GM21723 (cell line): ENCODE results near the gene ENKUR.
"Not testable (repeated sequence)": the region's sequence is repeated elsewhere in the genome, so short reads cannot be mapped to it uniquely, and the experiment has no call there.

Experiments
- ATAC-seq: cut with Tn5 transposase; IDR thresholded peaks from one replicate; pipeline ENCODE4 v1.9.1; 2021; ENCODE audit warnings: mild to moderate bottlenecking, moderate library complexity; ENCODE audit not compliant: unreplicated experiment

The ENKUR gene

DNA sequence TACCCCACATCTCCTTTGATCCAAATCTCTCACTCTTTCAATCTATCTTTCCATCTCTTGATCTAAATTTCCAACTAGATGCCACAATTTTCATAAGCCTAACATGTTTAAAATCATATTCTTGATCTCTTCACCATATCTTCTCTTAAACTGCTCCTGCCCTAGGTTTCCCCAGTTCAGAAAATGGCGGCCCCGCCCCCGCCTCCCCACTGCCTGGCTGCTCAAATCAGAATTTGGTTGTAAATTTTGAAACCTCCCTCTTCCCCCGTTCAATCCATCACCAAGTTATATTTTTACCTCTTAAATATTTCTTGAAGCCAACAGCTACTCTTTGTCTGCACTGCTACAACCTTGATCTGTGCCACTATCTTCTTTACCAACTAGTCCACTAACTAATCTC is 36.3 kb downstream of the ENKUR start:
- ATAC-seq = no peak

DNA sequence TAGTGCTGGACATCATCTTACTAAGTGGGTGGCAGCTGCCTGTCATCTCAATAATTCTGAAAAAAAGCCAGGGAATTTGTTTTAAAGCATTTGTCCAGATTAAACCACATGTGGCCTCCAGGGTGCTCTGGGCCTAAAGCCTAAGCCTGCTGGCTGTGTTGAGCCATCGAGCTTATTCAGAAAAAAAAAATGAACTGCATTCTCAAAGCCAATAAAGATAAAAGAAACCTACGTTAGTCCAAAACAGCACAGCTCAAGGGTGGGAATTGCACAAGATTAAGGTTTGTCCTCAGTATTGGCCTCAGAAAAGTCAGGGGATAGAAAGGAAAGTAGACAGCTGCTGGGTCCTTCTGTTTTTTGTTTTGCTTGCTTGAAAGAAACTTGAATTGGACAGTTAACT is 41.0 kb downstream of the ENKUR start:
- no peak for ATAC-seq

DNA sequence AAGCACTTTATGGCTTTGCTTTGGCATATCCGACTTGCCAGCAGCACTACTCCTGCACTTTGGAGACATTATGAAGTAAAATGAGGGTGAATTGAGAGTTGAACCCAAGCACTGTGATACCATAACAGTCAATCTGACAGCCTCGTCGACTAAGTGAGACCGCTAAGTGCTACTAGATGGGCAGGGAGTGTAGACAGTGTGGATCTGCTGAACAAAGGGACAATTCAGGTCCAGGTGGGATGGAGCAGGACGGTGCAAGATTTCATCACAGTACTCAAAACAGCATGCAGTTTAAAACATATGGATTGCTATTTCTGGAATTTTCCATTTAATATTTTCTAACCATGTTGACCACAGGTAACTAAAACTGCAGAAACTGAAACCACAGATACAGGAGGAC is 42.8 kb downstream of the ENKUR start:
- ATAC-seq = no peak

DNA sequence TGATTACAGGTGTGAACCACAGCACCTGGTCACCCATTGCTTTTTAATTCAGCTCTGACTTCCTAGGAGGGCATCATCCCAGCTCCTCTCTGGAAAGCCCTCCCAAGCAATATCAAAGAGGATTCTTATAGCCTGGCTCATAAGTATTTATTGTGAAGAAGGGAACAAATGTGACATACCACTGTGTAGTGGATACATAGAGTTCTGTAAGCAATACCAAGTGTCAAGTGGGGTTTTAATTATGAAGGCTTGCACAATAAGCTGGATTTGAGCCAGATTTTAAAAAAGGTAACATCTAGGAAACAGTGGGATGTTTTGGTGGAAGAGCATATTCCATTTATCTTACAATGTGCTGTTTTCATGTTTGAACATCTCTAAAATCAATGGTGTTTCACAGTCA is 44.6 kb downstream of the ENKUR start:
- no peak for ATAC-seq

DNA sequence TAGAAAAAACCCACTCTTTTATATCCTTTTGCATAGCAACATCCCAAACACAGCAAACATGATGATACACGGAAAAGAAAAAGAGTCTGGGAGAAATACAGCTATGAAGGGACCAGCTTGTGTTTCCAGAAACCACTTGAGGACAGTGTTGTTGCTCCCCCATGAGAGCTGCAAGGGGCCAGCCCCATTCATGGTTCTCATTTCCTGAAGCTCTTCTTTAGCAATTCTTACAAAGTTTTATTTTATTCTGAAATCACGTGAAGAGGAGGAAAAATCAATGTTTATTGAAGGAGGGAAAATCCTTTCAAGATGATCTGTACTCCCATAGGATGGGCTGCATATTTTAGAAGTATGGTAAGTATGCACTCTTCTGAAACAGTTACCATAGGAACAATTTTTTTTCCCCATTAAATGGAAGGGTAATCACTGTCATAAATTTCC is 46.1 kb downstream of the ENKUR start:
- no peak for ATAC-seq

DNA sequence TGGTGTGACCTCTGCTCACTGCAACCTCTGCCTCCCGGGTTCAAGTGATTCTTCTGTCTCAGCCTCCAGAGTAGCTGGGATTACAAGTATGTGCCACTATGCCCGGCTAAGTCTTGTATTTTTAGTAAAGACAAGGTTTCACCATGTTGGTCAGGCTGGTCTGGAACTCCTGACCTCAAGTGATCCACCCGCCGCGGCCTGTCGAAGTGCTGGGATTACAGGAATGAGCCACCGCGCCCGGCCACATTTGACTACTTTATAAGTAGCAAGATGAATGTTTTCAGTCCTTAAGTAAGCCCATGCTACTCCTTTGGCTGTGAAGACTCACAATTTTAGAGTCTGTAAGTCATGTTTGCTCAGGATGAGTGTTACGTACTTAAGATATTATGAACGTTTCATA is 47.0 kb downstream of the ENKUR start:
- not testable (repeated sequence) for ATAC-seq

DNA sequence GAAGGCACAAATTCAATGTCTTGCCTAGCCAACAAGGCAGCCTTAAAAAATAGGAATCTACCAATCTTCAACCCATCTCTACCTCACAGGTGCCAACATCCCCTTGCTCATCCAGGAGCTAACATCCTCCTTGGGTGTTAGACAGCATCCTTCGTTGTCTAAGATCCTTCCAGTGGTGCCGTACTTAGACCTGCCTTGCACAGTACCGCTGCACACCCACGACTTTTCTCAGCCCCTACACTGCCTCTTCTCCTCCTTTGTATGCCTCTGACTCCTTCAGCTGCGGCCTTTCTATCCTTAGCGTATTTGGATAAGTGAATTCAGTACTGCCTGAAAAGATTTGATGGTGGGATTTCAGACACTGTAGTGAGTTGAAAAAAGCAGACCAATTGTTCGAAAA is 47.6 kb downstream of the ENKUR start:
- no peak for ATAC-seq

DNA sequence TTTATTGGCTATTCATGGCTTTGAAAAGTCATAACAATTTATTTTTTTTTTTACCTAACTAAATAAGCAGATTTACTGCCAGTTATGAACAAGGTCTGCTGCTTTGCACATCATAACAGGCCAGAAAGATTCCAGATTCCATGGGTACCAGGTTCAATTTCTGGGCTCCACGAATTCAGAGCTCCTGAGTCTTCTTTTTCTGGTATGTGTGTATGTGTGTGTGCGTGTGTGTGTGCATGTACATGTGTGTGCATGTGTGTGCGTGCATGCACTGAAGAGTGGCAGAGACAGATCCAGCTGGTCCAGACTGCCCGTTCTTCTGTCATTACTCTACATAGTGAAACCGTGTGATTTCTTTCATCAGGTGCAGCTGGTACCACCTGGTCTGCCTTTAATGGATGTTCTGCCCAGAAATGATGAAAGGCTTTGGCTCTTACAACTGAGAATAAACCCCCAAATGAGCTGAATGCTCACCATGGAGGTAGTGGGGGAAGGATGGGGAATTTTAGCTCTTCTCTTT is 48.9 kb downstream of the ENKUR start:
- ATAC-seq = no peak

DNA sequence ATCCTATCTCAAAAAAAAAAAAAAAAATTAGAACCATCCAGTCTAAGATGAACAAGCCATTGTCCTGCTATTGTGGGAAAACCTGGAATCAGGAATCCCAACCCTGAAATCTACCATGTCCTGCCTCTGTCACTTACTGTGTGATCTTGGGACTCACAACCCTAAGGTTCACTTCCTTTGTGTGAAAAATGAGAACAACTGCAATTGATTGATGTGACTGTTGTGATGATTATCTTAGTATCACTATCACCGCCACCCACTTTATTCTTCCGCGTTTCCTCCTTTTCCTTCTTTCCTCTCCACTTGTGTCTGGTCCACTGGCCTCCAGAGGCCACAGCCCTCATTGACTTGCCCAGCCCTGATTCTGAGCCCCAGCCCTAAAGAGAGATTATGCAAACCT is 50.9 kb downstream of the ENKUR start:
- no peak for ATAC-seq

DNA sequence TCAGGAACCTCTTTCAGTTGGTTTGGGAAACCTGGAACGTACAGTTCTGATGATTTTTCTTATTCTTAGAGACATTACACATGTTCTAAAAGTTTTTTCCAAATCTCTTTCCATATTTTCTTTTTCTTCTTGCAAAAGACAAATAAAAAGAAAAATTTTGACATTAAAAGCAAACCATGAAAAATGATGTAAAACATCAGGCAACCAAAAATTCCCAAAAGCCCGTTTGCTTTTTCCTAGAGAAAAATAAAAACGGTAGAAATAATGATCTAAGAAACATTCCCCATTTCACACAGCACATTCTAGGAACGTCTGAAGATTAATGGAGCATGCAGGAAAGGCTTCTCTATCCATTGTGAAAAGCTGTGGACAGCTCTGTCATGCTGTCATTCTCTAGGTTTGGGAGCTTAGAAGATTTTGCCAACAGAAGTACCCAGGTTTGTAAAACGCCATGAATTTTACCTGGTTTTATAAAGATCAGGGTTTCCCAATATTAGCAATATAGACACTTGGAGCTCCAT is 52.4 kb downstream of the ENKUR start:
- no peak for ATAC-seq

DNA sequence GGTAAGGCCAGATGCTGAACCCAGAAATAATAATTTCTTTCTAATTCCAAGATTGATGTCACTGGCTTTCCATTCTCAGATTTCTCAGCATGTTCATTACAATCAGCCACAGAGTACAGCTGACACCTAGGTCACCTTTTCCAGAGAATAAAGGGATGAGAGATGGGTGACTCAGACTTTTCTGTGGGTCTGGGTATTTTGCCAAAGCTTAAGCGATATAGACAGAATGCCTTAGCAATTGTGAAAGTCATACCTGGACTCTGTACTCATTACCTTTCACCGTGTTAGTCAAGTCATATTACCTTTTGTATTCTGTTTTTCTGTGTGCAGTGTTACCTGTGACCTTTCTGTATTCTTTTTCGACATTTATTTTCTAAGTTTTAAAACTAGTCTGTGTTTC is 53.0 kb downstream of the ENKUR start:
- ATAC-seq = no peak

DNA sequence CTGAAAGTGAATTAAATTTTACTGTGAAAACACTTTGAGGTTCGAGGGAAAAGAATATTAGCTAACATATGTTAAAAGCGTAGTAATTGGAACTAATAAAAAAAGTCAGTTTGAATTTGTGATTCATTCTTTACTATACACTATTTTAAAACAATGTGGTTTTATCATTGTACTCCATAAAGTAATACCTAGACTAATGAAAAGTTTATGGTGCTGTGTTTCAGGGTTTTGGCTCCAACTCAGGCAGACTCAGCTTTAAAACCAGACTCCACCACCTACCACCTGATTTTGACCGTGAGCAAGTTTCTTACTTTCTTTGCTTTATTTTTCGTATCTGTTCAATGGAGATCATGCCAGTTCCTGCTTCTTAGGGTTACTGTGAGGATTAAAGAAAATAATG is 54.4 kb downstream of the ENKUR start:
- no peak for ATAC-seq

DNA sequence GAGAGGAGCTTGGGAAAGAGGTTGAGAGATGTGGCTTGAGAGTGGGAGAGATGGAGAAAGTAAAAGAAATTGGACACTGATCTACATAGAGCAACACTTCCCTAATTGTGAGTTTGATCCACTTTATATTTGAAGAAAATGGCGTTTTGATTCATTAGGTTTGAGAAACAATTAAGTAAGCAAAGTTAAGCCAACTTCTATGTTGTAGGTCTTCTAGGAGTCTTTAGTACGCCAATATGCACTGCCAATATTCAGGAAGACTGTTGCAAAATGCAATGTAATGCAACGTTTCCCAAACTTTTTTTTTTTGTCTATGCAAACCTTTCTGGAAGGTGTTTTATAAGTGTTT is 56.6 kb downstream of the ENKUR start:
- ATAC-seq = no peak

DNA sequence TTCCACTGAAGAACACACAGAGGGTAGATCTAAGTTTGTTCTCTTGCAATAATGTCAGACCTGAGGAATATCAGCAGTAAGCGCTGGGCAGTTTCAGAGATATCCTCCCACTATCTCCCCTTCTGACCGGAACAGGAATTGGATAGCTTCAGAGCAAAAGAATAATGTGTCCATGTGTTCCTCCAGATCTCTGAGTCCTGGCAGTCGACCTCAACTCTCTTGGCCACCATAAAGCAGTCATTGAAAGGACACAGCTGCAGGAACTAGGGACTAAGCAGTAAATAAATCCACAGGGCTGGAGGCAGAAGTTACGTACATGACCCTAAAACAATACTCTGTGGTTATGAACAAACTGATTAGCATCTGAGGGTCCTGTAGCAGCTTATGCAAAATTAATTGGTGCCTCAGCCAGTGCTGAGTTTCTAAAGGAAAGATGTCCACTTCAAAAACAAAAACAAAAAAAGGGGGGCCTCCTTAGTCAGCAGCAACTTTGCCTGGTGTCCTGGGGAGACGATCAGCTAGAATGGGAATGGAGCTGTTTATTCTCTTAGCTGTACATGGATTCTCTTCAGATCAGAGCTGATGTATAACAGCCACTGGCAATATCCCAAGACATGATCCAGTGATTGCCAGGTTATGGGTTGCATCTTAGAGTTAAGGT is 57.1 kb downstream of the ENKUR start:
- ATAC-seq = no peak

DNA sequence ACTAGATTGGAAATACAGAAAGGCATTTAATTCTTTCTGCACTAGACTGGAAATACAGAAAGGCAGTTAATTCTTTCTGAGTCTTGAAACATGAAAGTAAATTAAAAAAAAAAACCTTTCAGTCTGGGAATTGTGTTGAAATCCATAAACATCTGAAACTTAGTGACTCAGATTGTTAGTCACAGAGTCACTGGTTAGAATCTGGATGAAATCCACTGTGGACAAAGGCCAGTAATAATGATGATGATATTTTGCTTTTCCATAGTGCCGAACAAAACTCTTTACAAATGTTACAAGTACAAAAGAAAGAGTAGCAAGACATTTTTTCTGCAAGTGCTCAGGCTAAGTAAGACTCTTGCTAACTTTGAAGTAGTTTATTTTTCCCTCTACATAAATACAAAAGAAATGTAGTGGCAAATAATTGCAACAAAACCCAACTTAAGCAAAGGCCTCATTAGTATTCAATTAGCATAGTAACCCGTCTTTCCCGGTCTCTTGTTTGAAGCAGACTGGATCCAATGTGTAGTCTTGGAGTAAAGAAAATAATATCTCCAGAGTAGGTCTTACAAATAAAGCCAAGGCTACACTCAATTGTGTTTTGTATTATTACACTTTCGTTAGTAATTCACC is 57.8 kb downstream of the ENKUR start:
- no peak for ATAC-seq

DNA sequence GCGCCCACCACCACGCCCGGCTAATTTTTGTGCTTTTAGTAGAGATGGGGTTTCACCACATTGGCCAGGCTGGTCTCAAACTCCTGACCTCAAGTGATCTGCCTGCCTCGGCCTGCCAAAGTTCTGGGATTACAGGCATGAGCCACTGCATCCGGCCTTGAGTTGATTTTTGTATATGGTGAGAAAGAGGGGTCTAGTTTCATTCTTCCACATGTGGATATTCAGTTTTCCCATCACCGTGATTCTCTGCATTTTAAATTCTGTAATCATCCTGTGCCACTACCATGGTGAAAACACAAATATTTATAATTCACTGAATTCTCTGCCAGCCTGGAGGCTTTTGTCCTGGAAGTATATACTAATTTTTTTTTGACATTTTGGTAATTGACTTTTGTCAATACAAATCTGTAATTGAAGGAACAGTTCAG is 58.3 kb downstream of the ENKUR start:
- not testable (repeated sequence) for ATAC-seq

DNA sequence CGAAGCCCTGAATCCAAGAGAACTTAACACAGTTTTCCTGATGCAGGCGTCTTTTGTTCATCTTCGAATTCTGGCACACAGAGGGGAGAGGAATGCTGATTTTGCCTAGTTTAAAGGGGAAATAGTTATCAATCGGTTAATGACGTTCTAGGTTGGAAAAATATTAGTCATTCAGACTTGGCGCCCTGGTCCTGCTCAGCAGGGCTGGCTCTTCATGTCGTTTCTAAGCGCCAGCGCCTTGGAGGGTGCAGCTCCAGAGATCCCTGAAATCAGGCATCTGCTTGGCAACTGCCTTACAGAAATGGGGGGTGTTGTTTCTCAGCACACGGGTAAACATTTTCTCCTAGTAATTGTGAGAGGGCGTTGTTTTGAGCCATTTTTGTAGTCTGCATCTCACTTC is 62.3 kb downstream of the ENKUR start:
- ATAC-seq = no peak

DNA sequence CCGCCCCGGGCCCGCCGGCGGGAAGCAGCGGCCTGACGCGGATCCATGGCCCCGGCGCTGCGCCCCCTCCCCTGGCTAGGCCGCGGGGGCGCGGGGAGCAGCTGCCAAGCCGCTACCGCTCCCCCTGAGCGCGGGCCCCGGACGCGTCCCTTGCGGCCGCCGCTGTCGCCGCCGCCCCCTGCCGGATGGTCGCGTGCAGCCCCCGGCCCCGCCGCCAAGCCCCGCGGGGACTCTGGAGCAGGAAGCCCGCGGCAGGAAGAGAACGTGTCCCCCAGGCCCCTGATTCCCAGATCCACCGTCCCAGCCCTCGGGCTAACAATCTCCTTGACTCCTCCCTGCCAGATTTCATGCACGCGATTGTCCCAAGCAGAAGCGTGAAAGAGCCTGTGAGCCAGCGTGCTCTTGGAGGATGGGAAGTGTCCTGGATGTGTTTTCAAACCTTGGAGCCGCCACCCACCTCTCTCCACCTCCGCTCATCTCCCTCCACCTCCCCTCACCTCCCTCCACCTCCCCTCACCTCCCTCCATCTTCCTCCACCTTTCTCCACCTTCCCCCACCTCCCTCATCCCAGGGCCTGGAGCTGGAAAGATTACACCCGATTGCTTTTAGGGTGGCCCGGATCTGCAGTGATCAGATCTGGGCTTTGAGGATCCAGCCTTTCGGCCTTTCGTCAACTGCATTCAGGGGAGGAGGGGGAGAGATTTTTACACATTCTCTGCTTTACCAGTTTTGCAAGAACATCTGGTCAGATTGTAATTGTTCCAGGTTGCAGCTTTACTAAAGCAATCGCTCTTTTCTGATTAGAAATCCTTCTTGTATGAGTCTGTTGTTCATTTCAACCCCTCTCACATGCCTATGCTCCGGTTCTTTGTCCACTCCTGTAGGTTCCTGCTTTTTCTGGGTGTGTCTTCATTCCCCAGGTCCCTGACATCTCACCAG is 63.0 kb downstream of the ENKUR start:
- ATAC-seq = peak; percentile 66

DNA sequence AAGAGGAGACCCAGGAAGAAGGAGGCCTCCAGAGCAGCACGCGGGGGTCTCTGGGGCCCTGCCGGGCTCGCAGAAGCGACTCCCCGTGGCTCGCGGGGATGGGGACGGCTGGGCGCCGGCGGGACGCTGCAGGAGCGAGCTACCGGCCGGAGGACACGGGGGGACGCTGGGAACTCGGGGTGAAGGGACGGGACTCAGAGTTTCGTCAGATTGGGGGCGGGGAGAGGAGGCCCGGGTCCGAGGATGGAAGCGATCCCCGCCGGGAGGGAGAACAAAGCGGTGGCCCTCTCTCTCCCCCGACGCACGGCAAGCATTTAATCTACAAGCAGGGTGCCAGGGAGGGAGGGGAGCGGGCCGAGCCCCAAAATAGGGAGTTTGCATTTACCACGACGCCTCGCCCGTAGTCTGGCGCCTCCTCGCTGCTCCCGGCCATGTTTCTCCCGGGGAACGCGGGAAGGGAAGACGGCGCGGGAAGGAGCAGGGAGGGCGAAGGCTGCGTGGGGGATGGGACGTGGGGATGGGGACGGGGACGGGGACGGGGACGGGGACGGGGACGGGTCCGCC is 63.7 kb downstream of the ENKUR start, which contains the start of gene PRTFDC1:
Gene PRTFDC1 (minus strand): TSS at position 464 of the 564 bp plus-strand sequence. CDS start 31 bp downstream, at position 433.
- peak; percentile 46 for ATAC-seq

DNA sequence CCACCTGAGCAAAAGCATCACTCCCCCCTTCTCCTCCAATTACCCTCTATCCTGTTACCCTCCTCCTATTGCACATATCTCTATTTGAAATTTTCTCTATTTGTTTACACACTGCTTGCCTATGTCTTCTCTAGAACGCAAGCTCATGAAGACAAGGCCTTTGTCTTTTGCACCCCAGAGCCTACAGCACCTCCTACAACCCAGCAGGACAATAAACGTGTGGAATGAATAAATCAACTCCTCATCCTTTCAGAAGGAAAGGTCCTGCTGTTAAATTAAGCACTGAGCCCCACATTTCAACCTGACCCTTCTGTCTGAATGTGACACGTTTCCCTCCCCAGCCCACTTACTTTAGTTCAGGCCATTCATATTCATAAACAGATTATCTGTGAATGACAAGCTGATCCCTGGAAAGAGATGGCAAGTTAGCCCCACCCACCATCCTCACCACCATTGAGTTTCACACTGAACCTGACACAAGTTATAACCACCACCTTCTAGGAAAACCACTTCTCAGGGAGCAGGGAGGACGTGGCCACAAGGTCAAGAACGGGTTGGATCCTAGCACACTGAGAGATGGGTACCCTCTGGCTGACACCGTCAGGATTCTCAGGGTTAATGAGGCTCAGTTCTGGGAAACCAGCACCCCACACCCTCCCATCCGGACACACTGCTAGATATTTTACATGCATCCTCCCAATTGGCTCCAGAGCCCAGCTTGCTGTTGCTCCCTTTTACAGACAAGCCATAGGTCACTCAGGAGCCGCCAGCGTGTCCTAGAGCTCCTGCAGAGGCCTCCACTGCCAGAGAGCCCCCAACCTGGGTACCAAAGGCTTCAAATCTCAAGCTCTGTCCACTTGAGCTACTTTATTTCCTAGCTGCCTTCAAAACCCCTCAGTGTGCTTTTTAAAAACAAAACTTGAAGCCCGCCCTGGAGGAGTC is 64.5 kb downstream of the ENKUR start:
- peak; percentile 5 for ATAC-seq
